Measurements from ENCODE around the gene KIAA0930. TPM values are rescaled to one million over a fixed set of nuclear protein-coding genes. Genes with fewer than 3 reads are reported as not detected.

KIAA0930 gene
- total and polyA plus RNA-seq, 2 of the 4 experiments (the other 2 are of a cell fraction) = 25.3 to 34.1 TPM

GRCh38 chr22:45181766-45182165 is 58.9 kb downstream of the KIAA0930 start:
- no CpG with 5 or more reads among the region's 2 CpGs for WGBS, 2 experiments (ENCODE audit: extremely low coverage in 2 of 2, insufficient read length in 1 of 2)
- BruUV-seq (replicated peaks) = no TSS peak
- no peak for TF ChIP-seq SMC3 (IDR thresholded peaks at IDR 0.05; ENCODE audit: low read depth, low read length)
- no peak for TF ChIP-seq ELK1 (IDR thresholded peaks at IDR 0.05; ENCODE audit: borderline replicate concordance, low read depth, low read length)
- TF ChIP-seq NFE2L2 (IDR thresholded peaks at IDR 0.05; ENCODE audit: low read depth, low read length) = no peak
- TF ChIP-seq CTCF (conservative IDR thresholded peaks at IDR 0.05; ENCODE audit: low read depth, low read length) = no peak
- no peak for TF ChIP-seq USF2 (IDR thresholded peaks at IDR 0.05; ENCODE audit: low read depth, low read length)
- no peak for TF ChIP-seq MAZ (IDR thresholded peaks at IDR 0.05; ENCODE audit: borderline replicate concordance, low read depth, low read length)
- no peak for TF ChIP-seq RCOR1 (IDR thresholded peaks at IDR 0.05; ENCODE audit: insufficient replicate concordance, low read length)
- TF ChIP-seq BHLHE40 (IDR thresholded peaks at IDR 0.05; ENCODE audit: low read depth, low read length) = no peak
- no peak overlapping the region; the same call in 1 of the 2 replicates for H2AK5ac ChIP-seq (ENCODE audit: low read depth, low read length)
- no peak overlapping the region for H3K9ac ChIP-seq (ENCODE audit: low read depth, low read length)
- no peak overlapping the region for H4K5ac ChIP-seq (ENCODE audit: low read depth, low read length)
- H3K4me3 ChIP-seq (ENCODE audit: insufficient read depth, low read depth, low read length) = no peak overlapping the region
- peaks cover 34% of the 10 kb centered on the region for H4K20me1 ChIP-seq (ENCODE audit: insufficient read depth, low read length)
- H2BK20ac ChIP-seq (ENCODE audit: low read depth, low read length) = no peak overlapping the region
- no peak overlapping the region for H3K14ac ChIP-seq (replicated peaks; ENCODE audit: low read depth, low read length)
- no peak overlapping the region for H2AK9ac ChIP-seq (replicated peaks; ENCODE audit: low read depth, low read length, poor library complexity)
- ATAC-seq (ENCODE audit: low read depth) = no peak
- H2BK120ac ChIP-seq (ENCODE audit: low read depth, low read length) = no peak overlapping the region
- H3K27me3 ChIP-seq (ENCODE audit: control insufficient read depth, insufficient read depth, low read length) = no peaks in the 10 kb centered on the region
- H2AFZ ChIP-seq (replicated peaks; ENCODE audit: low read length, poor library complexity) = no peak overlapping the region
- in situ Hi-C loops (cut with MboI; ENCODE audit: low sequenced_read_pairs) (no loop called here), dilution Hi-C loops (cut with HindIII; ENCODE audit: low sequenced_read_pairs, unreplicated experiment) (no loop called here), intact Hi-C loops (cut with micrococcal nuclease) (no loop called here)
- H2BK5ac ChIP-seq (ENCODE audit: low read depth, low read length, poor library complexity, severe bottlenecking) = no peak overlapping the region
- H3K9me1 ChIP-seq (ENCODE audit: insufficient read depth, low read length) = 0 out of 2 replicates have a peak, but pooled peaks cover 4% of the 10 kb centered on the region
- no peak overlapping the region for H3K18ac ChIP-seq (ENCODE audit: low read depth, low read length)
- H3K23ac ChIP-seq (ENCODE audit: low read depth, low read length) = no peak overlapping the region
- peaks cover 51% of the 10 kb centered on the region for H3K36me3 ChIP-seq (ENCODE audit: control insufficient read depth, insufficient read depth, low read length)
- POLR2A ChIA-PET (ENCODE audit: unreplicated experiment) = interaction anchor here (0.6 kb wide), 1 partner anchor 8 kb away, joined by 16 read pairs; no protein-coding TSS in a partner anchor
- H3K56ac ChIP-seq (ENCODE audit: extremely low read depth, insufficient read depth, low read length) = no peak overlapping the region
- no peak for DNase-seq
- H3K4ac ChIP-seq (ENCODE audit: low read depth, low read length) = no peak overlapping the region
- no peak overlapping the region for H4K8ac ChIP-seq (ENCODE audit: low read depth in 2 of 2, low read length in 2 of 2)
- H3K9me3 ChIP-seq (ENCODE audit: control insufficient read depth, insufficient read depth, low read length) = no peaks in the 10 kb centered on the region
- no peaks in the 10 kb centered on the region for H3K4me1 ChIP-seq (ENCODE audit: control insufficient read depth, insufficient read depth, low read length)
- no peak overlapping the region for H3K27ac ChIP-seq (ENCODE audit: insufficient read depth, low read length)
- no peak overlapping the region for H2BK15ac ChIP-seq (ENCODE audit: low read depth, low read length)
- CTCF ChIA-PET = no interaction called here
- H3K79me1 ChIP-seq (ENCODE audit: low read depth in 1 of 2, low read length in 2 of 2) = peaks cover 24 to 67% of the 10 kb centered on the region in 2 experiments
- H3K4me2 ChIP-seq (ENCODE audit: low read depth, low read length) = no peak overlapping the region
- no peak overlapping the region for H4K91ac ChIP-seq (ENCODE audit: insufficient read depth, low read depth, low read length)
